GM12878 (cell line): Measurements from ENCODE around the gene RRAGD. TPM values are rescaled to one million over a fixed set of nuclear protein-coding genes. Genes with fewer than 3 reads are reported as not detected.

Experiments
- ATAC-seq: fragments of 200-7000 bp; cut with Tn5 transposase; 3 replicates; pipeline ENCODE4 v1.9.1; 2020; ENCODE audit warnings: mild to moderate bottlenecking, moderate library complexity
- BruUV-seq: library from RNA; stranded (reverse); fragments of 400-500 nt; replicated peaks from 2 replicates; lab custom pipeline; 2021; lab: Mats Ljungman, UMichigan
- CTCF ChIA-PET: fragments of 300-600 bp; sonication (Branson Sonifier 250); formaldehyde crosslinking; extraction: SDS; loops from one replicate; lab custom pipeline; 2021; ENCODE audit warnings: inconsistent platforms; lab: Yijun Ruan, JAX
- POLR2A ChIA-PET: fragments of 350-600 bp; formaldehyde crosslinking; extraction: SDS; loops from one replicate; lab custom pipeline; 2021; ENCODE audit warnings: inconsistent platforms; lab: Charles Lee
- RAD21 ChIA-PET: fragments of 300-600 bp; sonication (Branson Sonifier 250); formaldehyde crosslinking; loops from one replicate; lab custom pipeline; 2023; ENCODE audit warnings: antibody characterized with exemption; ENCODE audit not compliant: unreplicated experiment; lab: Charles Lee
- SMC1A ChIA-PET: fragments of 300-600 bp; sonication (Branson Sonifier 250); formaldehyde crosslinking; loops from one replicate; lab custom pipeline; 2023; ENCODE audit not compliant: unreplicated experiment, uncharacterized antibody; lab: Charles Lee
- DNase-seq: peaks from one replicate; pipeline ENCODE4 v3.0.0-alpha.2; 2011; ENCODE audit warnings: low read depth, low spot score
- FAIRE-seq: peaks from 3 replicates; lab custom pipeline; 2011; peaks lifted over from hg19 to GRCh38; lab: Jason Lieb, UNC
- H2AFZ ChIP-seq: 2 replicates; pipeline ENCODE4 v1.6.0; 2011; ENCODE audit warnings: low read depth, low read length, control low read depth; ENCODE audit not compliant: control insufficient read depth
- H3K27ac ChIP-seq: 2 replicates; pipeline ENCODE4 v1.5.1; 2011; ENCODE audit warnings: control low read depth; ENCODE audit not compliant: control insufficient read depth, insufficient read depth
- H3K27me3 ChIP-seq, 2 experiments: replicated peaks in 1 of 2; 2 replicates each; pipeline versions ENCODE4 v1.6.0 to v1.6.1; 2011; ENCODE audit warnings: low read length in 1 of 2; ENCODE audit not compliant: control insufficient read depth in 2 of 2, insufficient read depth in 2 of 2
- H3K36me3 ChIP-seq, 2 experiments: 2 replicates each; pipeline ENCODE4 v1.5.1; 2011; ENCODE audit warnings: low read length in 1 of 2; ENCODE audit not compliant: control insufficient read depth in 2 of 2, insufficient read depth in 2 of 2
- H3K4me1 ChIP-seq: 2 replicates; pipeline ENCODE4 v1.6.1; 2011; ENCODE audit warnings: mild to moderate bottlenecking, low read length, moderate library complexity, mixed read lengths; ENCODE audit not compliant: control insufficient read depth, insufficient read depth
- H3K4me2 ChIP-seq: 2 replicates; pipeline ENCODE4 v1.6.0; 2011; ENCODE audit warnings: control low read depth; ENCODE audit not compliant: control insufficient read depth, insufficient read depth
- H3K4me3 ChIP-seq: fragments of 200-600 bp; sonication (generic); 2 replicates; pipeline ENCODE4 v1.5.1; 2016
- H3K79me2 ChIP-seq: 2 replicates; pipeline ENCODE4 v1.6.0; 2011; ENCODE audit warnings: low read length; ENCODE audit not compliant: control insufficient read depth, insufficient read depth
- H3K9ac ChIP-seq: 2 replicates; pipeline ENCODE4 v1.8.0; 2011; ENCODE audit warnings: low read length, control low read depth, mixed read lengths; ENCODE audit not compliant: control insufficient read depth, insufficient read depth
- H3K9me3 ChIP-seq: replicated peaks from 3 replicates; pipeline ENCODE4 v1.5.1; 2011; ENCODE audit warnings: mild to moderate bottlenecking, low read length; ENCODE audit not compliant: control insufficient read depth, insufficient read depth
- H4K20me1 ChIP-seq: 2 replicates; pipeline ENCODE4 v1.6.0; 2011; ENCODE audit not compliant: control insufficient read depth, insufficient read depth
- ASH2L ChIP-seq: fragments of 300-600, 200-600 bp; sonication (generic); IDR thresholded peaks from 2 replicates; pipeline ENCODE4 v1.6.1; 2017; ENCODE audit warnings: low read depth, mild to moderate bottlenecking, borderline replicate concordance
- ATF2 ChIP-seq: IDR thresholded peaks from 2 replicates; pipeline ENCODE4 v1.6.1; 2012; ENCODE audit warnings: low read length, inconsistent platforms
- BACH1 ChIP-seq: fragments of 450-650 bp; IDR thresholded peaks from 2 replicates; pipeline ENCODE4 v1.6.1; 2017; ENCODE audit warnings: mild to moderate bottlenecking, borderline replicate concordance
- BRCA1 ChIP-seq: IDR thresholded peaks from 2 replicates; pipeline ENCODE4 v1.6.1; 2011; ENCODE audit warnings: low read depth, low read length, improper control_type of control experiment
- CUX1 ChIP-seq: IDR thresholded peaks from 2 replicates; pipeline ENCODE4 v1.6.1; 2012; ENCODE audit warnings: improper control_type of control experiment, low read depth, low read length; ENCODE audit not compliant: insufficient replicate concordance
- HDAC6 ChIP-seq: fragments of 200-600 bp; sonication (generic); IDR thresholded peaks from one replicate; pipeline ENCODE4 v1.8.0; 2017; ENCODE audit warnings: antibody characterized with exemption; ENCODE audit not compliant: unreplicated experiment
- IKZF1 ChIP-seq: fragments of 450-650 bp; conservative IDR thresholded peaks from 2 replicates; pipeline ENCODE4 v1.6.1; 2017; ENCODE audit warnings: antibody characterized with exemption, mild to moderate bottlenecking
- IRF5 ChIP-seq: fragments of 450-650 bp; IDR thresholded peaks from 2 replicates; pipeline ENCODE4 v1.6.1; 2017; ENCODE audit warnings: borderline replicate concordance
- KLF5 ChIP-seq: fragments of 450-650 bp; IDR thresholded peaks from 2 replicates; pipeline ENCODE4 v1.6.1; 2014; ENCODE audit warnings: mild to moderate bottlenecking; ENCODE audit not compliant: partially characterized antibody
- PAX5 ChIP-seq: IDR thresholded peaks from 2 replicates; pipeline ENCODE4 v1.6.1; 2011; ENCODE audit warnings: low read depth, low read length, borderline replicate concordance
- PAX8 ChIP-seq: fragments of 450-650 bp; IDR thresholded peaks from 2 replicates; pipeline ENCODE4 v1.6.1; 2017; ENCODE audit warnings: mild to moderate bottlenecking, moderate library complexity
- PBX3 ChIP-seq: IDR thresholded peaks from 2 replicates; pipeline ENCODE4 v1.6.1; 2011; ENCODE audit warnings: mild to moderate bottlenecking, low read depth, low read length, moderate library complexity; ENCODE audit not compliant: insufficient replicate concordance
- RUNX3 ChIP-seq: IDR thresholded peaks from 2 replicates; pipeline ENCODE4 v1.6.1; 2012; ENCODE audit warnings: low read length, inconsistent platforms
- SIN3A ChIP-seq: IDR thresholded peaks from 2 replicates; pipeline ENCODE4 v1.6.1; 2012; ENCODE audit warnings: low read depth, low read length, improper control_type of control experiment
- SUPT20H ChIP-seq: IDR thresholded peaks from 2 replicates; pipeline ENCODE4 v1.6.1; 2011; ENCODE audit warnings: low read depth, mild to moderate bottlenecking, low read length, moderate library complexity, borderline replicate concordance; ENCODE audit not compliant: control insufficient read depth
- WGBS: methylation state at CpG from one replicate; pipeline ENCODE4 v1.1.6; 2016; ENCODE audit warnings: low lambda C conversion rate; ENCODE audit not compliant: insufficient replicate concordance, insufficient coverage; ENCODE audit errors: missing lambda C conversion rate; 5-methylcytosine and 5-hydroxymethylcytosine counted together
- in situ Hi-C: fragments of 300-500 bp; cut with MboI; formaldehyde crosslinking; loops from 9 replicates; pipeline ENCODE4 v1.14.3; 2018; ENCODE audit warnings: mixed read lengths
- intact Hi-C: fragments of 100-400 bp; cut with micrococcal nuclease; formaldehyde crosslinking; loops from one replicate; pipeline ENCODE4 v1.14.2; 2022; ENCODE audit not compliant: unreplicated experiment
- polyA plus RNA-seq, 11 experiments: library from polyadenylated mRNA; depleted of rRNA in 4 of 11; unstranded in 6 of 11; stranded (reverse) in 5 of 11; fragments of >200 nt; fragmentation: Nextera tagmentation in 4 of 11; fragmentation: Illumina TruSeq in 1 of 11; extraction: Ambion mirVana in 4 of 11; extraction: Trizol in 1 of 11; gene quantifications; 1 replicate in 1 of 11; 2 replicates in 10 of 11; pipeline versions ENCODE4 v1.2.1 to v1.2.3, GENCODE V29; 2011 to 2016; ENCODE audit warnings: inconsistent platforms in 2 of 11, missing spikeins in 2 of 11, low read depth in 1 of 11
- total RNA-seq, 4 experiments: library from RNA; depleted of rRNA in 3 of 4; stranded (reverse); fragments of >200 nt in 3 of 4; fragmentation: Illumina TruSeq in 1 of 4; extraction: Trizol in 1 of 4; gene quantifications; 2 replicates each; pipeline versions ENCODE4 v1.2.1 to v1.2.3, GENCODE V29; 2013 to 2021

Gene RRAGD
- total and polyA plus RNA-seq, 10 of the 15 experiments (the other 5 are each of a cell fraction or from before 2014, with no cell fraction given): 4.6 to 17.4 (median 8.5) TPM

GRCh38 chr6:89402776-89403175 is 9.3 kb downstream of the RRAGD start:
- BruUV-seq: no TSS peak
- no peak for DNase-seq
- no peak for FAIRE-seq
- Histone ChIP-seq H3K9me3 (no peaks in the 10 kb centered on the region), H4K20me1 (no peaks in the 10 kb centered on the region), H3K27ac (no peak overlapping the region), H3K79me2 (peaks cover 43% of the 10 kb centered on the region), H3K4me3 (no peak overlapping the region), H3K9ac (no peak overlapping the region), H3K4me1 (peaks cover 12% of the 10 kb centered on the region), H3K4me2 (no peak overlapping the region), H3K36me3 (no peaks in the 10 kb centered on the region), H3K27me3 (no peaks in the 10 kb centered on the region), H2AFZ (no peak overlapping the region)
- ChIA-PET RAD21 (no interaction called here), CTCF (no interaction called here), POLR2A (no interaction called here), SMC1A (no interaction called here)
- no peak for ATAC-seq
- intact Hi-C loops: no loop called here
- WGBS: 88% methylated on average over 6 of the region's 6 CpGs
- in situ Hi-C loops: no loop called here
- TF ChIP-seq CUX1 (no peak), BACH1 (no peak), ATF2 (no peak), RUNX3 (no peak), IRF5 (no peak), PAX8 (no peak), HDAC6 (no peak), PAX5 (no peak), KLF5 (no peak), PBX3 (no peak), IKZF1 (no peak), ASH2L (no peak), SUPT20H (no peak), SIN3A (no peak), BRCA1 (no peak)
